Measurements from ENCODE around the gene GPX6. TPM values are rescaled to one million over a fixed set of nuclear protein-coding genes. Genes with fewer than 3 reads are reported as not detected.

Gene GPX6
- total RNA-seq, 1 donor from 2014 or later: not detected

DNA sequence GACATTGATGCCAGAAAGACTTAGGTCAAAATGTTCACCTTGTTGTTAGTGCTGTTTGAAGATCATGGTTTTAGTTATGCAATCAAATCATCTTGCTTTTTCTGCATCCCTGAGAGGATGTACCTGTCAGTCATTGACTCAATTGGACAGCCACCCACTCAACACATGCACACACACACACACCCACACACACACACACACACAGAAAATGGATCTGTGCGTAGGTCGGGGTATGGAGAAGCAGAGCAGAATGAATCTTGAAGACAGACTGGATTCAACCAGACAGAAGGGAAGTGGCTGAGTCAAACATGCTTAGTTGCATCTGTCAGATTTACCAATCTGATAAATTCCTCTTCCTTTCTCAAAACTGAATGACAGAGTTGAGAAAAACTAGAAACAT is 53.2 kb downstream of the GPX6 start:
- DNase-seq (ENCODE audit: low spot score in 2 of 2, unreplicated experiment in 2 of 2): no peak
- Mint-ChIP-seq H3K27me3 (ENCODE audit: low read depth) (peaks cover 84% of the 10 kb centered on the region), H3K4me1 (no peaks in the 10 kb centered on the region), H3K27ac (no peak overlapping the region), H3K36me3 (no peaks in the 10 kb centered on the region), H3K9me3 (peaks cover under 1% of the 10 kb centered on the region), H3K4me3 (no peak overlapping the region)
- TF ChIP-seq, protein P1, sequence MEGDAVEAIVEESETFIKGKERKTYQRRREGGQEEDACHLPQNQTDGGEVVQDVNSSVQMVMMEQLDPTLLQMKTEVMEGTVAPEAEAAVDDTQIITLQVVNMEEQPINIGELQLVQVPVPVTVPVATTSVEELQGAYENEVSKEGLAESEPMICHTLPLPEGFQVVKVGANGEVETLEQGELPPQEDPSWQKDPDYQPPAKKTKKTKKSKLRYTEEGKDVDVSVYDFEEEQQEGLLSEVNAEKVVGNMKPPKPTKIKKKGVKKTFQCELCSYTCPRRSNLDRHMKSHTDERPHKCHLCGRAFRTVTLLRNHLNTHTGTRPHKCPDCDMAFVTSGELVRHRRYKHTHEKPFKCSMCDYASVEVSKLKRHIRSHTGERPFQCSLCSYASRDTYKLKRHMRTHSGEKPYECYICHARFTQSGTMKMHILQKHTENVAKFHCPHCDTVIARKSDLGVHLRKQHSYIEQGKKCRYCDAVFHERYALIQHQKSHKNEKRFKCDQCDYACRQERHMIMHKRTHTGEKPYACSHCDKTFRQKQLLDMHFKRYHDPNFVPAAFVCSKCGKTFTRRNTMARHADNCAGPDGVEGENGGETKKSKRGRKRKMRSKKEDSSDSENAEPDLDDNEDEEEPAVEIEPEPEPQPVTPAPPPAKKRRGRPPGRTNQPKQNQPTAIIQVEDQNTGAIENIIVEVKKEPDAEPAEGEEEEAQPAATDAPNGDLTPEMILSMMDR (IDR thresholded peaks at IDR 0.05; ENCODE audit: unreplicated experiment): no peak

DNA sequence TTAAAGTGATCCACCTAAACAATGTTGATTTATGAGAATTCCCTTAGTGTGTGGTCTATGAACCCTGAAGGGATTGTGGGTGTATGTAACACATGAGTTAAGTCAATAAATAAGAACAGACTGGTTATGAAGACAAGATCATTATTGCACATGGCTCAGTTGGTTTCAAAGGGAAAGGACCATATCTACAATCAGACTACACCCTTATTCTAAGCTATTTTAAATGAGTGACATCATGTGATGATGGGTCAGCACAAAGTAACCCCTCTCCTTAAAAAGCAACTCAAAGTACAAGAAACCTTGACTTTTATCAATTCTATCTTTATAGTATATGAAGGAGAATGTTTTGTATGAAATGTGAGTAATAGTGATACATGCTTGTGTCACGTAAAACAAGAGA is 57.0 kb downstream of the GPX6 start:
- TF ChIP-seq, protein P1 (IDR thresholded peaks at IDR 0.05; ENCODE audit: unreplicated experiment): no peak
- no peak overlapping the region for H3K4me3 Mint-ChIP-seq
- H3K27ac Mint-ChIP-seq: no peak overlapping the region
- no peaks in the 10 kb centered on the region for H3K9me3 Mint-ChIP-seq
- H3K36me3 Mint-ChIP-seq: no peaks in the 10 kb centered on the region
- H3K4me1 Mint-ChIP-seq: no peaks in the 10 kb centered on the region
- DNase-seq (ENCODE audit: low spot score in 2 of 2, unreplicated experiment in 2 of 2): no peak
- peaks cover 91% of the 10 kb centered on the region for H3K27me3 Mint-ChIP-seq (ENCODE audit: low read depth)

Other genes with a start within 250 kb of the GPX6 start
- gene ZSCAN26, start 248.7 kb downstream of the GPX6 start, total RNA-seq: 26.6 to 29.2 TPM (median 26.9 TPM) in 3 replicates
- 8.9 to 9.4 TPM (median 9.2 TPM) in 3 replicates for gene PGBD1, start 234.2 kb downstream of the GPX6 start, total RNA-seq
- 5.8 to 8.8 TPM (median 6.0 TPM) in 3 replicates for gene ZSCAN31, start 179.6 kb downstream of the GPX6 start, total RNA-seq
- gene ZKSCAN3, start 165.8 kb downstream of the GPX6 start, total RNA-seq: 11.2 to 12.9 TPM (median 12.1 TPM) in 3 replicates
- 13.4 to 14.0 TPM (median 13.9 TPM) in 3 replicates for gene ZSCAN12, start 116.0 kb downstream of the GPX6 start, total RNA-seq
- gene ZSCAN23, start 72.3 kb downstream of the GPX6 start, total RNA-seq: 10.4 to 13.9 TPM (median 13.5 TPM) in 3 replicates
- not detected in 3 replicates for gene GPX5, start 10.1 kb upstream of the GPX6 start, total RNA-seq